Measurements from ENCODE around the gene KCNA2.

Gene KCNA2

DNA sequence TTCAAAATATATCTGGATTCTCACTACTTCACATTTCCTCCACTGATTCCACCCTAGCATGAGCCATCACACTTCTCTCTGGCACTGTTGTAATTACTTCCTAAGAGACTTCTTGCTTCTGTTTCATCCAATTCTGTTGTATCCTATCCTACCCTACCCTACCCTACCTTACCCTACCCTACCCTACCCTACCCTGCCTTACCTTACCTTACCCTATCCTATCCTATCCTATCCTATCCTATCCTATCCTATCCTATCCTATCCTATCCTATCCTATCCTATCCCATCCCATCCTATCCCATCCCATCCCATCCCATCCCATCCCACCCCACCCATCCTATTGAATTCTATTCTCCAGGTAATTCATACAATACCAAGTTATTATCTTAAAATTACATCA lies 29.7 kb downstream of the KCNA2 start:
- H3K9me3 Mint-ChIP-seq, result no peaks in the 10 kb centered on the region
- no peak overlapping the region for H3K4me3 Mint-ChIP-seq
- no peak overlapping the region for H3K27ac Mint-ChIP-seq
- no peaks in the 10 kb centered on the region for H3K4me1 Mint-ChIP-seq
- H3K27me3 Mint-ChIP-seq, result peaks cover 24% of the 10 kb centered on the region
- no peak for ATAC-seq
- H3K36me3 Mint-ChIP-seq, result no peaks in the 10 kb centered on the region

DNA sequence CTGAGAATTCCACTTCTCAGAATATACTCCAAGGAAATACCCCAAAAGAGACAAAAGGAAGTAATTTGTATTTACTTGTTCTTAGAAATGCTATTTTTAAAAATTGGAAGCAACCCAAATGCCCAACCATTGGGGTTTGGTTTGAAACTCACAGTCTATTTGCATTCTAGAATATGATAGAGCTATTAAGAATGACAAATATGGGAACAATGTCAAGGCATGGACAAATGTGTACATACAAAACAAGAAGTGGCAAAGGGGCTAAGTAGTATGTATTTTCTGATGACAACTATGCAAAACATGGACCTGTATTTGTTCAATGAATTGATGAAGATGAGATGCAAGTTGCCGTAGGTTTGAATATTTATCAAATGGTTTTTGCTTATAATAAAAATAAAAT lies 32.8 kb downstream of the KCNA2 start:
- ATAC-seq, result no peak
- Mint-ChIP-seq H3K9me3 (no peaks in the 10 kb centered on the region), H3K36me3 (no peaks in the 10 kb centered on the region), H3K4me3 (no peak overlapping the region), H3K4me1 (no peaks in the 10 kb centered on the region), H3K27ac (no peak overlapping the region), H3K27me3 (peaks cover 23% of the 10 kb centered on the region)

DNA sequence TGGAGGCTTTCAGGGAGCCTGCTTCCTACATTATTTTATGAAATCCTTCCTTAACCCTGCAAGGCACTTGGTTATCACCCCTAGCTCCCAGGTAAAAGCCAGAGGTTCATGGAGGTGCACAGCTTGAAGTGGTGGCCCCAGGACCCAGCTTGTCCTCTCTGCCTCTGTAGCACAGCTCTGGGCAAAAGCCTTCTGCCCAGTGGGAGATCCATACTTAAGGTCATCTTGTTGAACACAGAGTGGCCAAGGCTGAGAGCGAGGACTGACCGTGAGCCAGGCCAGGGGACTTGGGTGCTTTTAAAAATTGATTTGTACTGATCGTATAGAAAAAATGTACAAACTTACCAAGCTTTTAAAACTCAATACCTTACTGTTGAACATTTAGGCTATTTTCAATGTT lies 33.4 kb downstream of the KCNA2 start:
- Mint-ChIP-seq H3K27ac (no peak overlapping the region), H3K36me3 (no peaks in the 10 kb centered on the region), H3K4me3 (no peak overlapping the region), H3K27me3 (peaks cover 23% of the 10 kb centered on the region), H3K9me3 (no peaks in the 10 kb centered on the region), H3K4me1 (no peaks in the 10 kb centered on the region)
- no peak for ATAC-seq

DNA sequence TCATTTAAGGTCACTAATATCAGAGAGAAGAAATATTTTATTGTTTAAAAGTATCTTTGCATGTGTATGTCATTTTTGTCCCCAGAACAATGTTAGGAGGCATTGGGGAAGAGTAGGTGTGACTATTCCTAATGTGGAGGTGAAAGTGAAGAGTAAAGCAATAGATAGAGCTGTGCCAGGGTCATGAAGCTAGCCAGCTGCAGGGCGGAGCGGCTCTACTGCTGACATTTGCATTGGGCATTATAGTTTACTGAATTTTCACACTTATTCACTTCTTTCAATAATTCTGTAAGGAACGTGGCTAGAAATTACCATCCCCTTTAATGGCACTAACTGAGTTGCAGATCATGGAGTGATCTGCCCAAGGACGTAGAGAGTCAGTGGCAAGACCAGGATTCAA lies 35.3 kb downstream of the KCNA2 start:
- H3K9me3 Mint-ChIP-seq, result no peaks in the 10 kb centered on the region
- no peak overlapping the region for H3K4me3 Mint-ChIP-seq
- no peak for ATAC-seq
- peaks cover 20% of the 10 kb centered on the region for H3K27me3 Mint-ChIP-seq
- no peaks in the 10 kb centered on the region for H3K36me3 Mint-ChIP-seq
- no peaks in the 10 kb centered on the region for H3K4me1 Mint-ChIP-seq
- H3K27ac Mint-ChIP-seq, result no peak overlapping the region

DNA sequence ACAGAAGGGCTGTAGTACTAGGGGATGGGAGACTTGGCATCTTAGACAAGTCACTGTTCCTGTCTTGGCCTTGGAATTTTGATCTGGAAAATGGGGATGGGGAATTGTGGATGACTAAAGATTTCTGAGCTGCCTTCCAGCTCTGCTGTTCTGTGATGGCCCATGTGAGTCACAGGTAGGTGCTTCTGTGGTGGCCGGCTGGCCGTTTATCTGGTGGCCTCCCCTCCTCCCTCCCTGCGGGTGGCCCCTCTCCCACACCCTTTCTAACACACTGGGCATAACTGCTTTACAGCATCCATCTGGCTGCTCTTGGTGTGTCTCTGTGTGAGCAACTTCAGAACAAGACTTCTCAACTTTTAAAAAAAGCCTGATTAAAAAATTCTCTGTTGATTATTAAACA lies 35.9 kb downstream of the KCNA2 start:
- H3K36me3 Mint-ChIP-seq, result no peaks in the 10 kb centered on the region
- peaks cover 23% of the 10 kb centered on the region for H3K27me3 Mint-ChIP-seq
- no peak overlapping the region for H3K27ac Mint-ChIP-seq
- H3K4me3 Mint-ChIP-seq, result no peak overlapping the region
- no peak for ATAC-seq
- H3K9me3 Mint-ChIP-seq, result no peaks in the 10 kb centered on the region
- no peaks in the 10 kb centered on the region for H3K4me1 Mint-ChIP-seq

DNA sequence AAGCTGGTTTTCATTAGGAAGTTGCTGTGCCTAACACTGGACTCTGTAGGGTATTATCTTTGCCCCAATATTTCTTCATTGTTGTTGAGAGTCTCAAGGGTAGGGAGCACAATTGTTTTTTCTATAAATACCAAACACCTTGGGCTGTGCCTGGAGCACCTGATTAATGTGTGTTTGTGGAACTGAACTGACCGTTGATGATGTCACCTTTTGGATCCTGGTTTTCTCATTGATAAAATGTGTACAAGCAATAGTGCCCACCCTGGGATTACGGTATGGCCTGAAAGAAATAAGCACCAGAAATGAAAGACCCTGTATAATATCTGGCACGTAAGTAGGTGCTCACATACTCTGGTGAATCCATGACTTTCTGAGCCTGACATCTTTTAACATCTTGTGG lies 39.3 kb downstream of the KCNA2 start:
- no peaks in the 10 kb centered on the region for H3K4me1 Mint-ChIP-seq

DNA sequence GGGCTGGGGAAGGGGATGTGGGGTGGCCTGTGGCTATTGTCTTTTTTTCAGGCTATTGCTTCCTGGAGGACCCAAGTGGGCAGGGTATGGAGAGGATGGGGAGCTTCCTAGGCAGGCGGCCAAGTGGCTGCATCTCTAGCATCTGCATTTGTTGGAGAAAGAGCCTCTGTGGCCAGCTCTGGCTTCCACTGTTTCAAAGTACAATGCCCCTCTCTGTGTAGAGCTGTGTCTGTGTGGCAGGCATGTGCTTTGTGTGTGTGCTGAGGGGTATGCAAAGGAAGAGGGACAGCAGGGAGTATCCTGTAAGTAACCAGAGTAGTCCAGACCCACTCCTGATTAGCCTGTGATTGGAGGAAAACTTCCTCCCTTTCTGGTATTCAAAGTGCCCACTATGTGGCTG lies 40.6 kb downstream of the KCNA2 start:
- peaks cover 12% of the 10 kb centered on the region for H3K27me3 Mint-ChIP-seq
- H3K36me3 Mint-ChIP-seq, result no peaks in the 10 kb centered on the region
- H3K4me1 Mint-ChIP-seq, result no peaks in the 10 kb centered on the region
- H3K27ac Mint-ChIP-seq, result no peak overlapping the region
- ATAC-seq, result no peak
- no peaks in the 10 kb centered on the region for H3K9me3 Mint-ChIP-seq
- no peak overlapping the region for H3K4me3 Mint-ChIP-seq

More for the DNA sequence above, 39.3 kb downstream of the KCNA2 start:
- H3K27ac Mint-ChIP-seq, result no peak overlapping the region
- H3K27me3 Mint-ChIP-seq, result peaks cover 23% of the 10 kb centered on the region
- H3K4me3 Mint-ChIP-seq, result no peak overlapping the region
- H3K36me3 Mint-ChIP-seq, result no peaks in the 10 kb centered on the region
- H3K9me3 Mint-ChIP-seq, result no peaks in the 10 kb centered on the region
- ATAC-seq, result no peak

DNA sequence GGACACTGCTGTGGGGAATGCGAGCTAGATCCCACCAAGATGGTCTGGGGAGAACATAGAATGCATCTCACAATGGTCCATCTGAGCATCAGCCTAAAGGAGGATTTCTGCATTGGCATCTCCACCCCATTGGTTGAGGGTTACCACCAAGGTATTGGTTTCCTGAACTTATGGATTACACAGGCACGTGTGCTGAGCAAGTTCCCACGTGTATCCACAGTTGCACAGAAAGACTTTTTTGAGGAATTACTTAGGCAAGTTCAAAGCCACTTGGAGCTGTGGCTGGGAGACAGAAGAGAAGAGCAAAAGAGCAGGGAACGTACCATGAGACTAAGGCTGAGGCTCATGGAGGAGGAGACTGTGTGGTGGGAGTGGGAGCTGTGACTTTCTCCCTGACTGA lies 43.1 kb downstream of the KCNA2 start:
- H3K9me3 Mint-ChIP-seq, result no peaks in the 10 kb centered on the region
- no peak for ATAC-seq
- H3K4me1 Mint-ChIP-seq, result no peaks in the 10 kb centered on the region
- H3K27me3 Mint-ChIP-seq, result peaks cover 24% of the 10 kb centered on the region
- H3K4me3 Mint-ChIP-seq, result no peak overlapping the region
- H3K36me3 Mint-ChIP-seq, result no peaks in the 10 kb centered on the region
- no peak overlapping the region for H3K27ac Mint-ChIP-seq

DNA sequence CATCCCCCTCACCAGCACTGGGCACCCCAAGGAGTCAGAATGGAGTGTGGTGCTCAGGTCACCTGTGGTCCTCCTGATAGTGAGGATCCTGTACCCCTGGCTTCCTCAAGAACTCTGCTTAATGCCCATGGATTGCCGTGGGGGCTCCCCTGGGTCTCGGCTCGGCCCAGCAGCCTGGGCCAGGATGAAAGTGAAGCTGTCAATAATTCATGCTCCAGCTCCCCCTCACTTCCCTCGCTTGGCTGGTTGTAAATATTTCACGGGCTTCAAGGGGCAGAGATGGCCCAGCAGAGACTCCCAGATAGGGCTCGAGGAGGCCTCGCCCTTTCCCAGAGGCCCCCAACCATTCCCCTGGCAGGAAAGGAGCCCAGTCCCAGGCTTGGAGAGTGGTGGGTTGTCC lies 44.6 kb downstream of the KCNA2 start:
- Mint-ChIP-seq H3K9me3 (no peaks in the 10 kb centered on the region), H3K4me1 (no peaks in the 10 kb centered on the region), H3K36me3 (no peaks in the 10 kb centered on the region), H3K27ac (no peak overlapping the region), H3K27me3 (peaks cover 35% of the 10 kb centered on the region), H3K4me3 (no peak overlapping the region)
- ATAC-seq, result no peak

DNA sequence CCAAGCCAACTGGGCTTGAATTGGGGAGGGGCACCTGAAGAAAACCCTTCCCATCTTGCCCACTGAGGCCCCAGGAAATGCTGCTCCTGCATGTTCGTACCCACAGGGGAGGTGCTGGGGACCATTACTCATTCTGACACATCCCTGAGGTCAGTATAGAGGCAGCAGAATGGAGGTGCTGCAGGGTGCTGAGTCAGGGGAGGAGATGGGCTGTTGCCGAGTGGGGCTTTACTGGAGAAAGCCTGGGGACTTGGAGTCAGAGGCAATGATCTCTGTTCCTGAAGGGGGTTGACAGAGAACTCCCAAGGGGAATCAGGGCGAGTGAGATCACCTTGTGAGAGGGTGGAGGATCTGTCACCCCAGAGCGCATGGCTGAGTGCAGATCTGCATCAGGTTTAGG lies 47.0 kb downstream of the KCNA2 start:
- H3K9me3 Mint-ChIP-seq, result no peaks in the 10 kb centered on the region
- H3K27me3 Mint-ChIP-seq, result peaks cover 45% of the 10 kb centered on the region
- no peak for ATAC-seq
- no peak overlapping the region for H3K4me3 Mint-ChIP-seq
- H3K27ac Mint-ChIP-seq, result no peak overlapping the region
- no peaks in the 10 kb centered on the region for H3K4me1 Mint-ChIP-seq
- H3K36me3 Mint-ChIP-seq, result no peaks in the 10 kb centered on the region

DNA sequence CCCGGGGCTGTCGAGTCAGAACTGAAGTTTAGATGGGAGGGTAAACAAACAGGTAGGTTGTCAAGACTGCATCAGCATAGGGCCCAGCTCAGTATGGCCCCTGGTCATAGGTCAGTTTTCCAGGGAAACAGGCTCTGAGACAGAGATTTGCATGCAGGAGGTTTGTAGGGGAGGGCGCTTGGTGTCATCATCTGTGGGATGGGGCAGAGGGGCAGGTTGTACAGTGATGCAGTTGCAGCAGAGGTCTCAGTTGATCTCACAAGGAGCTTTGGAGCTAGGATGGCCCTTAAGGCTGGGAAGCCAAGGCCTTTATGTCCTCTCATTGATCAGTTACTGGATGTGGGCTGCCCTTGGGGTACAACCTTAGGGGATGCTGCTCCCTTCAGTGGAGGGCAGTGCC lies 48.7 kb downstream of the KCNA2 start:
- no peaks in the 10 kb centered on the region for H3K36me3 Mint-ChIP-seq
- H3K9me3 Mint-ChIP-seq, result no peaks in the 10 kb centered on the region
- H3K27me3 Mint-ChIP-seq, result peaks cover 58% of the 10 kb centered on the region
- no peak for ATAC-seq
- H3K27ac Mint-ChIP-seq, result no peak overlapping the region
- H3K4me1 Mint-ChIP-seq, result no peaks in the 10 kb centered on the region
- H3K4me3 Mint-ChIP-seq, result no peak overlapping the region

DNA sequence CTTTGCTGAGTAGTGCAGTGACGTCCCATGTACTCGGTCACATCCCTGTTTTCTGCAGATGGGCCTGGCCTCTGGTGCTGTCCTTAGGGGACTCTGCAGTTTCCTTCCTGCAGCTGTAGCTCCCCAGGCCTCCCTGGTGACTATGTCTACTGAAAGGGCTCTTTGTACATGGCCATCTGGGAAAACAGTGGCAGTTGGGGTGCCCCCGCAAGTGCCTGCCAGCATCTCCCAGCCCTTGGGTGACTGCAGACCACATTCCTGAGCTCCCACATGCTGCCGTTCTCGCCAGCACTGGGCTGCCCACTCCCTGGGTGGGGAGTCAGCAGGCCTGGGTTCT lies 49.7 kb downstream of the KCNA2 start:
- no peak for ATAC-seq
- no peak overlapping the region for H3K27ac Mint-ChIP-seq
- H3K9me3 Mint-ChIP-seq, result no peaks in the 10 kb centered on the region
- H3K36me3 Mint-ChIP-seq, result no peaks in the 10 kb centered on the region
- H3K4me3 Mint-ChIP-seq, result no peak overlapping the region
- no peaks in the 10 kb centered on the region for H3K4me1 Mint-ChIP-seq
- peaks cover 65% of the 10 kb centered on the region for H3K27me3 Mint-ChIP-seq

DNA sequence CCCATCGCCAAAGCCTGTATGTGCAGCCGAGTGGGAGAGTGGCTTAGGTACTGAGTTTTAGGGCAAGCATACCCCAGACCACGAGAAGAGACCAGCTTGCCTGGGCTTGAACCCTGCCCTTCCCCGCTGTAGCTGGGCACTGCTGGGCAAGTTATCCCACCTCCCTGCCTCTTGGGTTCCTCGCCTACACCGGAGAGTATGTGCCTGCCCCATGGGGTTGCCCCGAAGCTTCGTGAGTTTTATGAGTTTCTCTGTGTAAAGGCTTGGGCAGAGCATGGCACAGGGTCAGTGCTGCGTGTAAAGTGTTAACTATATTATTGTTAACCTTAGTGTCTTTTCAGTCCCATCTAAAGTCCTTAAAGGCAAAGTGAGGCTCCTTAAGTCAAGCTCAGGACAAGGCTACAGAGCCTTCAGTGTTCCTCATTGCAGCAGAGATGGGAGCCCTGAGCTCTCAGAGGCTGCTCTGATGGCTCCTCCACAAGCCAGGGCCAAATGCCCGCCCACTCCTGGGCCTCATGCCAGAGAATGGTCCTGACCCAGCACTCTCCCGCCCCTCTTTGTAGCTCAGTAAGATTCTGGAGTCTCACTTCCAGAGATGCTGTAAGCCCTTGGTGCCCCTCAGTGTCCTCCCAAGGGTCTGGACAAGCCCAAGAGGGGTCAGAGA lies 50.2 kb downstream of the KCNA2 start:
- no peaks in the 10 kb centered on the region for H3K9me3 Mint-ChIP-seq
- H3K27me3 Mint-ChIP-seq, result peaks cover 70% of the 10 kb centered on the region
- H3K27ac Mint-ChIP-seq, result no peak overlapping the region
- H3K36me3 Mint-ChIP-seq, result no peaks in the 10 kb centered on the region
- no peaks in the 10 kb centered on the region for H3K4me1 Mint-ChIP-seq
- no peak for ATAC-seq
- H3K4me3 Mint-ChIP-seq, result no peak overlapping the region

DNA sequence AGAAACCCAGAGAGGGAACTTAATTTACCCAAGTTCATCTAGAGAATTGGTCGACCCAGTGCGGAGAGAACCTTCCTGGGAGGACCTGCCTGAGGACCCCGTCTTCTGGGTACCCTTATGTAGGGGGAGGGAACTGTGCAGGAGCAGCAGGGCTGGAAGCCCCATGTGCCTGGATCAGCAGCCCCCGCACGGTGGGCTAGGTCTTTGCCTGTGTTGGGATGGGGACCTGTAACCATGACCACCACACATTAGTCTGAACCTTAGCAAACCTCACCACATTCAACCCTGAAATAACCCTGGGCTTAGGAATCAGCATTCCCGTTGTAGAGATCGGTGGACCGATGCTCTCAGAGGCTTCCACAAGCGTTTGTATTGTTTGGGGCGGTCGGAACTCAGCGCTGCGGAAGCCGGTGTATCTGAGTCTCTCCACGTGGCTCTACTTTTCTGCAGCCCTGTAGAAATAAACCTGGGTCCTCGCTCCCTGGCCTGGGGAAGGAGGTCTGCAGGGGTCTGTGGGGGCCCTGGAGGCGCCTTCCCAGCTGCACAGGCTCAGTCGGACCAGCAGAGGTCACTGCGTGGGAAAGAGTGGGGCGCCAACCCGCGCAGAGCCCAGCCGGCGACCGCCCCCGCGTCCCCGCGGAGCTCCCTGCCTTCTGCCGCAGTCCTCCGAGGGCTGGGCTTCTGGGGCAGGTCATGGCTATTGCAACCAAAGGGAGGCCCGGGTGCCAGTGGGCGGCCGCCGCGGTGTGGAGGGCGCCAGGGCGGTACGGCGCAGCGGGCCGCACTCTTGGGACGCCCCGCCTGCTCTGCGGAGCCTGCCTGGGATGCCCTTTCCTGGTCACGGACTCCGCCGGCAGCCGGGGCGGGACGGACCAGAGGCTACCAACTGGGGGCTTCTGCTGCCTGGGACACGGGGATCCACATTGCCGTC lies 51.0 kb downstream of the KCNA2 start:
- Mint-ChIP-seq H3K36me3 (no peaks in the 10 kb centered on the region), H3K4me3 (peak overlapping the region; percentile 19), H3K9me3 (no peaks in the 10 kb centered on the region), H3K27ac (no peak overlapping the region), H3K27me3 (peaks cover 78% of the 10 kb centered on the region), H3K4me1 (no peaks in the 10 kb centered on the region)
- ATAC-seq, result peak; percentile 78

DNA sequence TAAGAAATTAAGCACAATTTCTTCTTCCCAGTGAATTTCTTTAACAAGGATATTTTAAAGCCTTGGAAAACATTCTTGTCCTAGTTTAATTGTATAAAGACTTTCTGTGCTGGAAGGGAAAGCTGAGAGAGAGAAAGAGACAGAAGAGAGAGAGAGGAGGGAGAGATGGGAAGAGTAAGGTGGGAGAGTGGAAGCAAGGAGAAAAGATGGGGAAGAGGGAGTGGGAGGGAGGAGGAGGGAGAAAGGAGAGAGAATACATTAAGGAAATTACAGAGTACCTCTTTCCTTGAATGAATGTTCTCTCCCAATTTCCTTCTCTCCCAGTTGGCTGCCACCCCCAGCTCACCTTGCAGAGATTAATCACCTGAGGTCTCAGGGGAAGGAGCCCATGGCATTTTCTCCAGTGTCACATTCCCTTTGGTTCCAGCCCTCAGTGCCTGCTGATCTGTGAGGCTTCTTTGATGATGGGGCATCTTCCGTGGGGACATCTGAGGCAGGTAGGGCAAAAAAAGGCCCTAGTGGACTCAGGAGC lies 54.8 kb downstream of the KCNA2 start:
- Mint-ChIP-seq H3K27ac (no peak overlapping the region), H3K4me1 (no peaks in the 10 kb centered on the region), H3K9me3 (no peaks in the 10 kb centered on the region), H3K27me3 (peaks cover 59% of the 10 kb centered on the region), H3K36me3 (no peaks in the 10 kb centered on the region), H3K4me3 (no peak overlapping the region)
- ATAC-seq, result no peak

DNA sequence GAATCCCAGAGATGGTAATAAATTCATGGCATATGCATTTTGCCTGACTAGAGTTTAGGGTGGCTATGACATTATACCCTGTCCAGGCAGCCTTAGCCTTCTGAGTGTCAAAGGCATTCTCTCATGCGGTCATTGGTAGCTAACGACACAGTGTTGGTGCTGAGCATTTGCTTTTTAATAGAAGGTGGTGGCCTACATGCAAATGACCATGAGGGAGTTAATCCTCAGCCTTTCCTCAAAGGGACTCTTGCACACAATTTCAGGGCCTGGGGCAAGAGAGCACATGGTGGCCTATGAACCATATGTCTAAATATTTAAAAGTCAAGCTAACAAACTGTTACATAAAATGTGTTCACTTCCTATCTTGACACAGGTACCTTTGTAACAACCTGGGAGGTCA lies 56.3 kb downstream of the KCNA2 start:
- no peaks in the 10 kb centered on the region for H3K36me3 Mint-ChIP-seq
- no peaks in the 10 kb centered on the region for H3K9me3 Mint-ChIP-seq
- ATAC-seq, result no peak
- peaks cover 61% of the 10 kb centered on the region for H3K27me3 Mint-ChIP-seq
- H3K4me1 Mint-ChIP-seq, result no peaks in the 10 kb centered on the region
- no peak overlapping the region for H3K4me3 Mint-ChIP-seq
- no peak overlapping the region for H3K27ac Mint-ChIP-seq
